Measurements from ENCODE around the gene CEMIP2. TPM values are rescaled to one million over a fixed set of nuclear protein-coding genes. Genes with fewer than 3 reads are reported as not detected.

The CEMIP2 gene
- total and polyA plus RNA-seq, 2 of the 13 experiments (the other 11 are each of a cell fraction or from before 2014, with no cell fraction given): 94.3 to 128 TPM

- TF ChIP-seq CBX5 (CRISPR knock-in tag; IDR thresholded peaks at IDR 0.05; ENCODE audit: borderline replicate concordance) (no peak), ZNF580 (CRISPR knock-in tag; IDR thresholded peaks at IDR 0.05; ENCODE audit: borderline replicate concordance, low read depth) (no peak), ZNF343 (CRISPR knock-in tag; IDR thresholded peaks at IDR 0.05) (no peak), ZNF430 (CRISPR knock-in tag; IDR thresholded peaks at IDR 0.05) (peak; percentile 63; the same call in 1 of the 2 replicates), YY1 (IDR thresholded peaks at IDR 0.05; ENCODE audit: insufficient read depth, insufficient replicate concordance, low read depth, low read length) (peak; percentile 38), PCBP1 (IDR thresholded peaks at IDR 0.05; ENCODE audit: borderline replicate concordance, low read depth, low read length) (peak; percentile 27; the same call in 1 of the 2 replicates), CCDC6 (CRISPR knock-in tag; IDR thresholded peaks at IDR 0.05) (peak; percentile 63), ZUFSP (CRISPR knock-in tag; IDR thresholded peaks at IDR 0.05; ENCODE audit: borderline replicate concordance) (no peak), MXD4 (CRISPR knock-in tag; IDR thresholded peaks at IDR 0.05) (0 out of 2 replicates have a peak, but pooled peaks have one; percentile 38), ZFY (CRISPR knock-in tag; IDR thresholded peaks at IDR 0.05) (peak; percentile 76; the same call in 1 of the 2 replicates), DRAP1 (CRISPR knock-in tag; IDR thresholded peaks at IDR 0.05) (peak; percentile 97), SRY (CRISPR knock-in tag; IDR thresholded peaks at IDR 0.05) (no peak; the same call in 1 of the 2 replicates), XBP1 (CRISPR knock-in tag; IDR thresholded peaks at IDR 0.05) (no peak), TFDP2 (CRISPR knock-in tag; IDR thresholded peaks at IDR 0.05) (no peak; the same call in 1 of the 2 replicates), ZNF788 (CRISPR knock-in tag; IDR thresholded peaks at IDR 0.05; ENCODE audit: borderline replicate concordance) (no peak), ZFYVE20 (CRISPR knock-in tag; IDR thresholded peaks at IDR 0.05; ENCODE audit: borderline replicate concordance, low read depth) (no peak), SP5 (CRISPR knock-in tag; IDR thresholded peaks at IDR 0.05; ENCODE audit: borderline replicate concordance, low read depth) (peak; percentile 25; the same call in 1 of the 2 replicates), PATZ1 (CRISPR knock-in tag; IDR thresholded peaks at IDR 0.05) (peak; percentile 76)
These were observed at the start of gene CEMIP2 (continued) for GRCh38 chr9:71768388-71769174.
